Spinal cord (tissue), 10 donors: ENCODE results near the gene PTPA. TPM values are rescaled to one million over a fixed set of nuclear protein-coding genes. Genes with fewer than 3 reads are reported as not detected.

Experiments
- DNase-seq, 6 donors: peaks; one replicate each; pipeline versions ENCODE4 v3.0.0 to v3.0.0-alpha.2; 2013 to 2015; ENCODE audit warnings: low spot score in 6 of 6, low read depth in 4 of 6
- H3K27ac ChIP-seq: one replicate; pipeline ENCODE4 v1.5.1; 2013; ENCODE audit warnings: low read depth, low read length, control low read depth
- H3K27me3 ChIP-seq: one replicate; pipeline ENCODE4 v1.6.1; 2013; ENCODE audit warnings: low read length; ENCODE audit not compliant: control insufficient read depth, insufficient read depth
- H3K36me3 ChIP-seq: one replicate; pipeline ENCODE4 v1.6.1; 2013; ENCODE audit warnings: low read length; ENCODE audit not compliant: control insufficient read depth, insufficient read depth
- H3K4me1 ChIP-seq: one replicate; pipeline ENCODE4 v1.6.1; 2013; ENCODE audit warnings: low read length; ENCODE audit not compliant: control insufficient read depth, insufficient read depth
- H3K4me3 ChIP-seq: one replicate; pipeline ENCODE4 v1.5.1; 2013; ENCODE audit warnings: low read depth, low read length, control low read depth
- H3K9me3 ChIP-seq: one replicate; pipeline ENCODE4 v1.6.1; 2013; ENCODE audit warnings: low read length; ENCODE audit not compliant: control insufficient read depth, insufficient read depth
- WGBS: methylation state at CpG from one replicate; pipeline ENCODE4 v1.1.5; 2013; ENCODE audit warnings: missing lambda C conversion rate; ENCODE audit not compliant: insufficient coverage; 5-methylcytosine and 5-hydroxymethylcytosine counted together
- polyA plus RNA-seq, 2 donors: library from polyadenylated mRNA; unstranded; fragments of 120-200 nt; gene quantifications; one replicate each; pipeline ENCODE4 v1.2.1, GENCODE V29; 2013; ENCODE audit not compliant: insufficient read length in 2 of 2
- total RNA-seq, 2 donors: library from RNA; depleted of rRNA in 1 of 2; stranded (reverse); fragments of 120-200 nt in 1 of 2; fragments of >200 nt in 1 of 2; gene quantifications; one replicate each; pipeline versions ENCODE4 v1.2.3 to v1.2.4, GENCODE V29; 2013 to 2014
- donor health status: healthy.

Gene PTPA
- total and polyA plus RNA-seq, 4 donors: 62.3 to 117 (median 107) TPM

DNA sequence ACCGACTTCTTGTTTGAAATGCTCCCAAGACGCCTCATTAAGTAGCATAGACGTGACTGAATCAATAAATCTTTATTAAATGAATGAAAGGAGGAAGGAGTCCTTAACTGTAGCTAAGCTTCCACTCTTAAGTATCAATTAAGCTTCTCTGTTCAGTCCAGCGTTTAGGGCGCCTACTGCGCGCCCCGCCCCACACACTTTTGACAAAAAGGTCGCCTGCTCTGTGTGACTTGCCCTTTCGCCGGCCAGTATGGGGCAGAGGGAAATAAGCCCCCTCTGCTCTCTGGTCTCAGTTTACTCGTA is 31.0 kb upstream of the PTPA start:
- H3K27ac ChIP-seq: no peak overlapping the region
- 3% methylated on average over 9 of the region's 12 CpGs for WGBS

DNA sequence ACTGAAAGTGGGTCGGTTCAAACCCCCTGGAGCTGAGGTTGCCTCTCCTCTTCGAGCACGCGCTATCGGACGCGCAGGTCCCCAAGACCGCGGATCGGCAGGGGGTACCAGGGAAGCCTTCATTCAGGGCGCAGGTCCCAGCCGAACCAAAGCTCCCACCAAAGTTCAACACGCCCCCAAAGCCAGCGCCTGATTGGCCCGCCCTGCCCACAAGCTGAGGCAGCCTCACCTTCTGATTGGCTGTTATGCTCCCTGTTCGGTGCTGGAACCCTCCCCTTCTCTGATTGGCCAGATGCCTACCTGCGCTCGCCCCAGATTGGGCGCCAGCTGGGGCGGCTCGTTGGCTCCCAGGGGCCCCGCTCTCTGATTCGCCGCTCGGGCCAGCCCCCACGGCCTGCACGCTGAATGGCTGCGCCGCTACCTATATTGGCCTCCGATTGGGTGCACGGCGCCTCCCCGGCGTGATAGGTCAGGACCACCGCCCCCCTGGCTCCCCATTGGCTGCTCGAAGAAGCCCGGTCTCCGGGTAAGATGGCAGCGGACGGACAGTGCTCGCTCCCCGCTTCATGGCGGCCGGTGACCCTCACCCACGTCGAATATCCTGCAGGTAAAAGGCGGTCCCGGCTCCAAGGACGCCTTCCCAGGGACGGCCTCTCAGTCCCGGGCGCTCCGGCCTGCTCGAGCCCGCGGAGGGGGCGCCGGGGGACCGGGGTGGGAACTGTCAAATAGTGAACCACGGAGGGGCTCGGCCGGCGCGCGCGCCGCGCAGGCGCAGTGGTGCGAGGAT is 30.4 kb upstream of the PTPA start, which contains the start of gene DOLPP1:
Gene DOLPP1 (plus strand): TSS at position 511 of the 787 bp plus-strand sequence. CDS start 21 bp downstream, at position 532.
- WGBS: under 1% methylated on average over 70 of the region's 70 CpGs
- peak within 1 kb of the TSS; percentile 87 for H3K4me3 ChIP-seq
- H3K9me3 ChIP-seq: no peaks in the 10 kb centered on the region
- peaks cover 26% of the 10 kb centered on the region for H3K4me1 ChIP-seq
- DNase-seq: peak; percentile 93 to 100 (median 98)
- peaks cover 33% of the 10 kb centered on the region for H3K36me3 ChIP-seq
- H3K27ac ChIP-seq: peak within 1 kb of the TSS; percentile 92
- H3K27me3 ChIP-seq: no peaks in the 10 kb centered on the region

More for the DNA sequence above, 31.0 kb upstream of the PTPA start:
- peaks cover 28% of the 10 kb centered on the region for H3K36me3 ChIP-seq
- no peak for DNase-seq
- no peaks in the 10 kb centered on the region for H3K27me3 ChIP-seq
- peaks cover 26% of the 10 kb centered on the region for H3K4me1 ChIP-seq
- no peaks in the 10 kb centered on the region for H3K9me3 ChIP-seq
- peak overlapping the region; percentile 87 for H3K4me3 ChIP-seq

GRCh38 chr9:129081388-129081904 is 29.8 kb upstream of the PTPA start:
- no peak for DNase-seq
- Histone ChIP-seq H3K36me3 (peaks cover 34% of the 10 kb centered on the region), H3K4me1 (peaks cover 26% of the 10 kb centered on the region), H3K27ac (peak overlapping the region; percentile 92), H3K4me3 (peak overlapping the region; percentile 87), H3K9me3 (no peaks in the 10 kb centered on the region), H3K27me3 (no peaks in the 10 kb centered on the region)
- WGBS: 4% methylated on average over 28 of the region's 30 CpGs

GRCh38 chr9:129084087-129084486 is 27.1 kb upstream of the PTPA start:
- Histone ChIP-seq H3K27me3 (no peaks in the 10 kb centered on the region), H3K4me1 (peaks cover 26% of the 10 kb centered on the region), H3K9me3 (no peaks in the 10 kb centered on the region), H3K27ac (no peak overlapping the region), H3K4me3 (no peak overlapping the region), H3K36me3 (peaks cover 58% of the 10 kb centered on the region)
- DNase-seq: no peak
- 92% methylated on average over 7 of the region's 7 CpGs for WGBS

DNA sequence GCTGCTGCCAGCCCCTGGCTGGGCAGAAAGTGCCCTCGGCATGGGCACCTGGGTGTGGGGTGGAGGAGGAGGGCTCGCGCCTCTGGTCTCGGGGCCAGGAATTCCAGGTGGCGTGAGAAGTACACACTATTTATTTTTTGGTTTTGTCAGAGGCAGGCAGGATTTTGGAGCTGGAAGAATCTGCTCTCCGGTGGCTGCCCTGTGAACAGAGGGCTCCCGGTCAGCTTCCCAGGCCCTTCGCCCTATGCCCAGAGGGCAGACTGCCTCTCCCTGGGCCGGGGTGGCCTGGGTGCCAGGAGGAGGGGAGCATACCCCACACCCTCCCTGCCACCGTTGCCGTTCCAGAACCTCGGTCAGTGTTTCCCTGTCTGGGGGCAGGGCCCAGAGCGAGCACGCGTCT is 22.0 kb upstream of the PTPA start:
- no peaks in the 10 kb centered on the region for H3K4me1 ChIP-seq
- no peaks in the 10 kb centered on the region for H3K27me3 ChIP-seq
- H3K27ac ChIP-seq: no peak overlapping the region
- H3K4me3 ChIP-seq: no peak overlapping the region
- no peak for DNase-seq
- peaks cover 76% of the 10 kb centered on the region for H3K36me3 ChIP-seq
- no peaks in the 10 kb centered on the region for H3K9me3 ChIP-seq
- WGBS: 92% methylated on average over 15 of the region's 15 CpGs

- Histone ChIP-seq H3K4me1 (no peaks in the 10 kb centered on the region), H3K36me3 (peaks cover 74% of the 10 kb centered on the region), H3K9me3 (no peaks in the 10 kb centered on the region), H3K27me3 (no peaks in the 10 kb centered on the region), H3K4me3 (no peak overlapping the region), H3K27ac (no peak overlapping the region)
- WGBS: 80% methylated on average over 15 of the region's 20 CpGs
- DNase-seq: no peak
These were observed 17.4 kb upstream of the PTPA start for GRCh38 chr9:129093602-129094386.

- H3K27me3 ChIP-seq: no peaks in the 10 kb centered on the region
- H3K9me3 ChIP-seq: no peaks in the 10 kb centered on the region
- DNase-seq: no peak
- H3K36me3 ChIP-seq: peaks cover 66% of the 10 kb centered on the region
- H3K27ac ChIP-seq: no peak overlapping the region
- WGBS: 92% methylated on average over 13 of the region's 13 CpGs
- H3K4me3 ChIP-seq: no peak overlapping the region
- H3K4me1 ChIP-seq: no peaks in the 10 kb centered on the region
These were observed 16.6 kb upstream of the PTPA start for GRCh38 chr9:129094387-129095169.

- H3K36me3 ChIP-seq: peaks cover 69% of the 10 kb centered on the region
These were observed 16.0 kb upstream of the PTPA start for GRCh38 chr9:129095170-129095667.

DNA sequence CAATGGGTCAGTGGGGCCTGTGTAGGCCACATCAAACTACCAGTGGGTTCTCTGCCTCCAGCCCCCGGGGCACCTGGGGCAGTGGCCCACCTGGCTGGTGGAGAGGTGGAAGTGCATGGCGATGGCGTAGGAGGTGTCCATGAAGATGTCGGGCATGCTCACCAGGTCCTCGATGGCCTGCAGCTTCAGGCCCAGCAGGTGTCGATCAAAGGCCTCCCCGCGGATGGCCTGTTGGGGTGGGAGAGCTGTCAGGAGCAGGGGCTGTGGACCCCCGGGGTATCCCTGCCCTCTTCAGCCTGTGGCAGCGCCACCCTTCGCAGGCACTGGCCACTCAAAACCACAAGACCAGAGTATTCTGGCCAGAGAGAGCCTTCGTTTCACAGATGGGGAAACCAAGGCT is 15.3 kb upstream of the PTPA start:
- H3K27me3 ChIP-seq: no peaks in the 10 kb centered on the region
- DNase-seq: no peak
- H3K4me3 ChIP-seq: no peak overlapping the region
- H3K4me1 ChIP-seq: peaks cover 4% of the 10 kb centered on the region
- H3K9me3 ChIP-seq: no peaks in the 10 kb centered on the region
- H3K36me3 ChIP-seq: peaks cover 69% of the 10 kb centered on the region
- WGBS: 92% methylated on average over 8 of the region's 12 CpGs
- H3K27ac ChIP-seq: no peak overlapping the region

More at GRCh38 chr9:129095170-129095667, 16.0 kb upstream of the PTPA start:
- Histone ChIP-seq H3K4me3 (no peak overlapping the region), H3K27me3 (no peaks in the 10 kb centered on the region), H3K27ac (no peak overlapping the region), H3K9me3 (no peaks in the 10 kb centered on the region), H3K4me1 (no peaks in the 10 kb centered on the region)
- 96% methylated on average over 21 of the region's 21 CpGs for WGBS
- no peak for DNase-seq
